WERI-Rb-1 (cell line): Measurements from ENCODE around the gene OXTR.

Source experiments
- DNase-seq: peaks from one replicate; pipeline ENCODE4 v3.0.0-alpha.2; 2020
- H3K27ac ChIP-seq: fragments of 250-450 bp; sonication (Bioruptor Pico); 2 replicates; pipeline ENCODE4 v1.5.1; 2020; ENCODE audit warnings: mild to moderate bottlenecking, moderate library complexity
- H3K27me3 ChIP-seq: fragments of 250-450 bp; sonication (Bioruptor Pico); 2 replicates; pipeline ENCODE4 v1.5.1; 2021; ENCODE audit warnings: mild to moderate bottlenecking, low read depth, moderate library complexity; ENCODE audit not compliant: insufficient read depth, severe bottlenecking
- H3K36me3 ChIP-seq: fragments of 250-450 bp; sonication (Bioruptor Pico); 2 replicates; pipeline ENCODE4 v1.5.1; 2020; ENCODE audit warnings: mild to moderate bottlenecking, moderate library complexity
- H3K4me3 ChIP-seq: 2 replicates; pipeline ENCODE4 v1.5.1; 2011; ENCODE audit warnings: low read depth, mild to moderate bottlenecking, control low read depth, low read length
- H3K9me3 ChIP-seq: fragments of 250-450 bp; sonication (Bioruptor Pico); 2 replicates; pipeline ENCODE4 v1.5.1; 2021; ENCODE audit warnings: mild to moderate bottlenecking, moderate library complexity; ENCODE audit not compliant: severe bottlenecking
- CTCF ChIP-seq: IDR thresholded peaks from 2 replicates; pipeline ENCODE4 v1.5.1; 2011; ENCODE audit warnings: low read depth, mild to moderate bottlenecking, control low read depth, inconsistent platforms, low read length

The OXTR gene

GRCh38 chr3:8760506-8760905 is 8.9 kb downstream of the OXTR start:
- Histone ChIP-seq H3K27me3 (no peaks in the 10 kb centered on the region), H3K9me3 (no peaks in the 10 kb centered on the region), H3K4me3 (no peak overlapping the region), H3K27ac (no peak overlapping the region), H3K36me3 (no peaks in the 10 kb centered on the region)
- TF ChIP-seq CTCF, result no peak
- no peak for DNase-seq

- no peak for TF ChIP-seq CTCF
- DNase-seq, result no peak
- no peak overlapping the region for H3K4me3 ChIP-seq
- no peaks in the 10 kb centered on the region for H3K9me3 ChIP-seq
- H3K27me3 ChIP-seq, result no peaks in the 10 kb centered on the region
- H3K27ac ChIP-seq, result no peak overlapping the region
- no peaks in the 10 kb centered on the region for H3K36me3 ChIP-seq
Measured at GRCh38 chr3:8760091-8760490, 9.3 kb downstream of the OXTR start.

- H3K27me3 ChIP-seq, result no peaks in the 10 kb centered on the region
- no peak overlapping the region for H3K27ac ChIP-seq
- TF ChIP-seq CTCF, result no peak
- H3K4me3 ChIP-seq, result no peak overlapping the region
- DNase-seq, result no peak
- no peaks in the 10 kb centered on the region for H3K36me3 ChIP-seq
- H3K9me3 ChIP-seq, result no peaks in the 10 kb centered on the region
Measured at GRCh38 chr3:8759038-8759707, 10.2 kb downstream of the OXTR start.

- no peaks in the 10 kb centered on the region for H3K9me3 ChIP-seq
- H3K4me3 ChIP-seq, result no peak overlapping the region
- TF ChIP-seq CTCF, result no peak
- H3K27ac ChIP-seq, result no peak overlapping the region
- no peak for DNase-seq
- H3K27me3 ChIP-seq, result no peaks in the 10 kb centered on the region
- no peaks in the 10 kb centered on the region for H3K36me3 ChIP-seq
Measured at GRCh38 chr3:8757551-8758518, 11.6 kb downstream of the OXTR start.

GRCh38 chr3:8756671-8757070 is 12.7 kb downstream of the OXTR start:
- H3K36me3 ChIP-seq, result no peaks in the 10 kb centered on the region

More at GRCh38 chr3:8756671-8757070, 12.7 kb downstream of the OXTR start:
- H3K27me3 ChIP-seq, result no peaks in the 10 kb centered on the region
- TF ChIP-seq CTCF, result no peak
- no peaks in the 10 kb centered on the region for H3K9me3 ChIP-seq
- no peak overlapping the region for H3K27ac ChIP-seq
- DNase-seq, result no peak
- no peak overlapping the region for H3K4me3 ChIP-seq
